ENCODE results near the gene DPPA3.
"Not testable (repeated sequence)": the region's sequence is repeated elsewhere in the genome, so short reads cannot be mapped to it uniquely, and the experiment has no call there.

The DPPA3 gene

DNA sequence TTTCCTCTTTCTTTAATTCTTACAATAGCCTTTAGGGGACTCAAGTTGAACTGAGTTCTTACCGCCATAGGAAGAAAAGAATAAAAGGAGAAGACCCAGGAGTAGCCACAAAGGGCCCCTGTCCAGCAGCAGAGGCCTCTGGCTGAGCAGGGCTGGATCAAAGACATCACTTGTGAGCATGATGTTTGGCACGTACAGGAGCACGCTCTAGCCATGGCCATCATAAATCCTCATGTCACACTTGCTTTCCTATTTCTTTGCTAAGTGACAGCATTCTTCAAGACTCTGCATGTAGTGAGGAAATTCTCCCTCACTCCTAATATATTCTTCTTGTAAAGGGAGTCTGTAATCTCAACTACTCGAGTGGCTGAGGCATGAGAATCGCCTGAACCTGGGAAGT, 20.3 kb downstream of the DPPA3 start:
- no peak for DNase-seq

GRCh38 chr12:7732993-7733392, 21.8 kb downstream of the DPPA3 start:
- DNase-seq, result no peak

GRCh38 chr12:7747246-7747645, 36.0 kb downstream of the DPPA3 start, which contains the start of gene CLEC4C:
TSS of gene CLEC4C (minus strand) at chr12:7747375. CDS start at chr12:7747348, 27 bp downstream.
- DNase-seq, result no peak

GRCh38 chr12:7748852-7749251, 37.6 kb downstream of the DPPA3 start:
- no peak for DNase-seq

DNA sequence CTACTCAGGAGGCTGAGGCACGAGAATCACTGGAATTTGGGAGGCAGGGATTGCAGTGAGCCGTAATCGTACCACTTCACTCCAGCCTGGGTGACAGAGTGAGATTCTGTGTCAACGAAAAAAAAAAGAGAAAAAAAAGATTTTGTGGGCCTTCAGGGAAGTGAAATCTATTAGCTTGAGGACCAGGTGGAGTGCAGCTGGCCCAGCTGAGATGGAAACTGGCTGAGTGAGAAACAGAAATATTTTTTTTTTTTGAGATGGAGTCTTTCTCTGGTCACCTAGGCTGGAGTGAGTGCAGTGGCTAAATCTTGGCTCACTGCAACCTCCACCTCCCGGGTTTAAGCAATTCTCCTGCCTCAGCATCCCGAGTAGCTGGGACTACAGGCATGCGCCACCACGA, 38.2 kb downstream of the DPPA3 start:
- no peak for DNase-seq

GRCh38 chr12:7750350-7750749, 39.1 kb downstream of the DPPA3 start:
- DNase-seq, result no peak

GRCh38 chr12:7751394-7751793, 40.2 kb downstream of the DPPA3 start:
- DNase-seq, result no peak

- DNase-seq, result not testable (repeated sequence)
Observed at GRCh38 chr12:7751941-7752922, 41.0 kb downstream of the DPPA3 start.

- not testable (repeated sequence) for DNase-seq
Observed at GRCh38 chr12:7755668-7756067, 44.4 kb downstream of the DPPA3 start.

DNA sequence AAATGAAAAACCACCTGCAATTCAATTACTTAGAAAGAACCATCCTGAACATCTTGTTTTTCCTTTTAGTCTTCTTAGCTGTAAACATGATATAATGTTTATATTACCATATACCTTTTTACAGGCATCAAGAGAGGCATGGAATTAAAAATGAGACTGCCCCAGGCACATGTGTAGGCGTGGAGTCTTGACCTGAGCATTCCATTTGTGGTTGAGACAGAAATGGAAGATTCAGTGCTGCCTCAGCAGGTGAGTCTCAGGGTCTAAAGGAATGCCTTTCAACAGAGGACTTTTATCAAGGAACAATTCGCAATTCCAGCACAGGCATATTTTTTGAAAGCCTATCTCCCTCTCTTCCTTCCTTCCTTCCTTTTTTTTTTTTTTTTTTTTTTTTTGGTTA, 45.8 kb downstream of the DPPA3 start:
- no peak for DNase-seq

DNA sequence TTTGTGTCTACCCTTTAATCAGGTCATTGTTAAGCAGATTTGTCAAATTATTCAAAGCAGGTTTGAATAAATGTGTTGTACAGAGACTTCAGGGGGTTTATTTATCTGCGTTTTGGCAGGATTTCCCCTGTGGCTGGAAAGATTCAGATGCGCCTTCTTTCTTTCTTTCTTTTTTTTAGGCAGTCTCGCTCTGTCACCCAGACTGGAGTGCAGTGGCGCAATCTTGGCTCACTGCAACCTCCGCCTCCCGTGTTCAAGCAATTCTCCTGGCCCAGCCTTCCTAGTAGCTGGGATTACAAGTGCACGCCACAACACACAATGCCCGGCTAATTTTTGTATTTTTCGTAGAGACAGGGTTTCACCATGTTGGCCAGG, 47.5 kb downstream of the DPPA3 start:
- no peak for DNase-seq

All from activated naive CD4-positive, alpha-beta T cell treated with Interleukin-2 at 50 U/mL for 16 hours (primary cell).